Heart left ventricle (tissue), 16 donors: Measurements from ENCODE around the gene STX8. TPM values are rescaled to one million over a fixed set of nuclear protein-coding genes. Genes with fewer than 3 reads are reported as not detected.

ENCODE experiments used
- ATAC-seq, 4 donors: fragments of 200-7000 bp; cut with Tn5 transposase; one replicate each; pipeline ENCODE4 v1.9.1; 2020 to 2022; ENCODE audit warnings: moderate library complexity in 4 of 4, mild to moderate bottlenecking in 3 of 4, moderate number of reproducible peaks in 1 of 4
- DNase-seq, 5 donors: peaks; one replicate each; pipeline ENCODE4 v3.0.0-alpha.2; 2020
- H3K27ac ChIP-seq, 12 donors: fragments of 200-600 bp; sonication (generic) in 4 of 12; one replicate each; pipeline versions ENCODE4 v1.5.0 to v1.8.0; 2016 to 2022; ENCODE audit warnings: mild to moderate bottlenecking in 2 of 12
- H3K27me3 ChIP-seq, 9 donors: fragments of 200-600 bp; sonication (generic) in 2 of 9; one replicate each; pipeline versions ENCODE4 v1.5.1 to v1.8.0; 2016 to 2022; ENCODE audit warnings: mild to moderate bottlenecking in 3 of 9
- H3K36me3 ChIP-seq, 9 donors: fragments of 200-600 bp; sonication (generic) in 2 of 9; one replicate each; pipeline versions ENCODE4 v1.5.0 to v1.8.0; 2018 to 2022; ENCODE audit warnings: mild to moderate bottlenecking in 2 of 9
- H3K4me1 ChIP-seq, 12 donors: fragments of 200-600 bp; sonication (generic) in 4 of 12; one replicate each; pipeline versions ENCODE4 v1.5.0 to v1.8.0; 2016 to 2022; ENCODE audit warnings: mild to moderate bottlenecking in 3 of 12
- H3K4me3 ChIP-seq, 12 donors: fragments of 200-600 bp; sonication (generic) in 4 of 12; one replicate each; pipeline versions ENCODE4 v1.5.0 to v1.8.0; 2017 to 2022; ENCODE audit warnings: mild to moderate bottlenecking in 9 of 12, moderate library complexity in 4 of 12
- H3K9me3 ChIP-seq, 12 donors: fragments of 200-600 bp; sonication (generic) in 4 of 12; one replicate each; pipeline versions ENCODE4 v1.5.0 to v1.8.0; 2016 to 2022; ENCODE audit warnings: mild to moderate bottlenecking in 1 of 12
- POLR2A ChIP-seq, 2 donors: fragments of 450-650 bp; IDR thresholded peaks; one replicate each; pipeline ENCODE4 v1.6.1; 2017; ENCODE audit warnings: antibody characterized with exemption in 2 of 2, mild to moderate bottlenecking in 2 of 2, moderate library complexity in 2 of 2
- WGBS, 4 donors: extraction: QIAGEN DNeasy Blood & Tissue Kit in 2 of 4; methylation state at CpG; one replicate each; pipeline versions ENCODE4 v1.1.5 to v1.1.7; 2013 to 2018; 5-methylcytosine and 5-hydroxymethylcytosine counted together
- intact Hi-C, 10 donors: fragments of 100-400 bp; cut with DNase I; formaldehyde crosslinking; loops; one replicate each; pipeline versions ENCODE4 v1.11.1 to v1.14.2; 2022
- polyA plus RNA-seq, 2 donors: library from polyadenylated mRNA; stranded (reverse); fragments of 200-250 nt; gene quantifications; one replicate each; pipeline ENCODE4 v1.2.3, GENCODE V29; 2013
- total RNA-seq, 9 donors: library from RNA; depleted of rRNA in 2 of 9; stranded (reverse); fragments of >200 nt in 2 of 9; fragmentation: NEBNext Ultra II Directional in 3 of 9; extraction: Animal tissue kit (Norgen Biotek cat#: 25700) in 3 of 9; gene quantifications; one replicate each; pipeline versions ENCODE4 v1.1.0 to v1.2.4, GENCODE V29; 2016 to 2023
- TF ChIP-seq, protein P1 (sequence below), 12 donors: fragments of 200-600 bp; sonication (generic) in 4 of 12; IDR thresholded peaks; one replicate each; pipeline versions ENCODE4 v1.5.0 to v1.8.0; 2018 to 2022; ENCODE audit warnings: antibody characterized with exemption in 12 of 12, mild to moderate bottlenecking in 5 of 12
- donor health status: ischemic (EF 13 %, LVEDD 7.1; RV severe dilation, severe dysfunction).
- donor health status: healthy with polysubstance abuse.
- donor health status: DM: no; HTN: yes; CAD: no.
- donor health status: DM: no; HTN: no; CAD: no.
- donor health status: ischemic (EF 25% LVEDD 6.9; RV normal size, moderate dysfunction).
- donor health status: ischemic (EF 25% LVEDD 5.7; RV mildly dilated, moderate dysfunction).
- donor health status: healthy.
- donor health status: DM: yes; HTN: yes; CAD: no.
- donor health status: ischemic (EF 35%, LVEDD 5.7; RV mildly dilated, moderate dysfunction).
- donor health status: nonischemic (EF 11% LVEDD 7.7; RV severe dilation, severe dysfunction).
- donor health status: DM: yes; HTN: yes; CAD: no.
- donor health status: PGD.
- donor health status: ischemic (EF 29% LVEDD 5.4; RV normal size, mild dysfunction).
- donor health status: nonischemic (EF 23%, LVEDD 6.1; RV moderate dilation, normal function).

The STX8 gene
- total and polyA plus RNA-seq, 11 donors: 43.2 to 86.0 (median 62.3) TPM

DNA sequence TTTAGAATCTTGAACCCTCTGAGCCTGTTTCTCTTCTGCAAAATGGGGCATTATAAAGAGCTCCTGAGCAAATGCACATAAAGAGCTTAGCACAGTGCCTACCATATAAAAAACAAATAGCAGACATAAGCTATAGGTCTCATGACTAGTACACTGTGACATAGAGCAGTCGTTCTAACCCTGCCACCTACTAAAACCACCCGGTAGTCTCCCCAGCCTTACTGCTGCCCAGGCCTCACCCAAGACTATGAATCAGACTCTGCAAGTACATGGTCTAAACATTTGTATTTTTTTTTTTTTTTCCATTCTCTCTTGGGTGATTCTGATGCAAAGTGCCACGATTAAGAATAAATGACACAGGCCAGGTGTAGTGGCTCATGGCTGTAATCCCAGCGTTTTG is 33.9 kb downstream of the STX8 start:
- Histone ChIP-seq H3K4me1 (no peaks in the 10 kb centered on the region), H3K9me3 (no peaks in the 10 kb centered on the region), H3K4me3 (no peak overlapping the region), H3K27ac (no peak overlapping the region), H3K36me3 (peaks cover 0 to 16% (median 0%) of the 10 kb centered on the region in 9 donors), H3K27me3 (no peaks in the 10 kb centered on the region)
- DNase-seq (no peak), ATAC-seq (no peak)
- WGBS, 4 donors: 96 to 97% (median 97%) methylated on average over 4 of the region's 4 CpGs
- TF ChIP-seq POLR2A (IDR thresholded peaks at IDR 0.05): no peak
- TF ChIP-seq, protein P1, sequence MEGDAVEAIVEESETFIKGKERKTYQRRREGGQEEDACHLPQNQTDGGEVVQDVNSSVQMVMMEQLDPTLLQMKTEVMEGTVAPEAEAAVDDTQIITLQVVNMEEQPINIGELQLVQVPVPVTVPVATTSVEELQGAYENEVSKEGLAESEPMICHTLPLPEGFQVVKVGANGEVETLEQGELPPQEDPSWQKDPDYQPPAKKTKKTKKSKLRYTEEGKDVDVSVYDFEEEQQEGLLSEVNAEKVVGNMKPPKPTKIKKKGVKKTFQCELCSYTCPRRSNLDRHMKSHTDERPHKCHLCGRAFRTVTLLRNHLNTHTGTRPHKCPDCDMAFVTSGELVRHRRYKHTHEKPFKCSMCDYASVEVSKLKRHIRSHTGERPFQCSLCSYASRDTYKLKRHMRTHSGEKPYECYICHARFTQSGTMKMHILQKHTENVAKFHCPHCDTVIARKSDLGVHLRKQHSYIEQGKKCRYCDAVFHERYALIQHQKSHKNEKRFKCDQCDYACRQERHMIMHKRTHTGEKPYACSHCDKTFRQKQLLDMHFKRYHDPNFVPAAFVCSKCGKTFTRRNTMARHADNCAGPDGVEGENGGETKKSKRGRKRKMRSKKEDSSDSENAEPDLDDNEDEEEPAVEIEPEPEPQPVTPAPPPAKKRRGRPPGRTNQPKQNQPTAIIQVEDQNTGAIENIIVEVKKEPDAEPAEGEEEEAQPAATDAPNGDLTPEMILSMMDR (IDR thresholded peaks at IDR 0.05): no peak
- intact Hi-C loops: no loop called here

DNA sequence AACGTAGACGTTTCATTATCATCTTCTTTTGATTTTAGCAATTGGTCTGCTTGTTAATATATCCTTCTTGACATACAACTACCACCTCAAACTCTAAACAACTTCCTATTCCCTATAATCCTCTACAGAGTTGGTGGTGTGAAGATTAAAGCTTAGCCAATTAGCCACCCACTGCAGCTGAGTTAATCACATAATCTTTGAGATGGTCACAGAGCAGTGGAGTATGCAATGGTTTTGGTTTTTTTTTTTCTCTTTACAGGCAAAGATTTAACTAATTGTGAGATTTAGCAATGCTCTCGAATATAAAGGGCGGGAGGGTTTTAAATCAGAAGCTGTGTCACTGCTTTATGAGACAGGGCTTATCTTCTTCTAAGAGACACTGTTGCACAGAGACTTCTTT is 37.0 kb downstream of the STX8 start:
- TF ChIP-seq, protein P1 (IDR thresholded peaks at IDR 0.05): no peak
- no peak for TF ChIP-seq POLR2A (IDR thresholded peaks at IDR 0.05)
- ATAC-seq (no peak), DNase-seq (no peak)
- 75 to 93% (median 93%) methylated on average over 4 of the region's 4 CpGs for WGBS, 4 donors
- Histone ChIP-seq H3K4me1 (peaks cover 0 to 3% (median 0%) of the 10 kb centered on the region in 12 donors), H3K36me3 (peaks cover 0 to 16% (median 0%) of the 10 kb centered on the region in 9 donors), H3K4me3 (no peak overlapping the region), H3K27ac (no peak overlapping the region), H3K9me3 (no peaks in the 10 kb centered on the region), H3K27me3 (no peaks in the 10 kb centered on the region)
- intact Hi-C loops: no loop called here

DNA sequence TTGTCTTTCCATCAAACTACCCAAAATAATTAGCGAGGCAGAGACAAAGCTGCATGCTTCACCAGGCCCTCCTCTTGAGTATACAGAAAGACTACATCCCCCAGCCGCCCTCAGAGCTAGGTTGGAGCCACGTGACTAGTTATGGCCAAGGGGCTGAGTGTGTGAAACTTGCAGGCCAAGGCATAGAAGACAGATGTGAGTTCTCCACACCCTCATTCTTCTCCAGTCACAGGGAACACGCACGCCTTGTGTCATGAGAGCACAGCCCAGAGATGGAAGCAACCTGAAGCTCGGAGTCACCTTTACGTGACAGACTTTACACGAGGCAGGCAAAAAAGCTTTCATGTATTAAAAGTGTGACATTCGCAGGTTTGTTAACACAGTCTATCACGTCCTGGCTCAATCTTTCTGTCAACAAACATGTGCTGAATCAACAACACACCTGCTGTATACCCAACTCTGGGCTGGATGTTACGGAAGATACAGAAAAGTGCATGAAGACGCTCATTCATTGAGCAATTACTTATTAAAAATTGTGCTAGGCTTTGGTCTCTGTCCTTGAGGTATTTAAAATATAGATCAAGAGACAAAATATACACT is 38.3 kb downstream of the STX8 start:
- Histone ChIP-seq H3K4me3 (no peak overlapping the region), H3K9me3 (no peaks in the 10 kb centered on the region), H3K36me3 (peaks cover 0 to 16% (median 0%) of the 10 kb centered on the region in 9 donors), H3K27me3 (no peaks in the 10 kb centered on the region), H3K27ac (no peak overlapping the region), H3K4me1 (peaks cover 0 to 3% (median 0%) of the 10 kb centered on the region in 12 donors)
- 92 to 94% (median 93%) methylated on average over 12 of the region's 12 CpGs for WGBS, 4 donors
- DNase-seq: no peak
- intact Hi-C loops: no loop called here
- ATAC-seq: no peak
- no peak for TF ChIP-seq POLR2A (IDR thresholded peaks at IDR 0.05)
- TF ChIP-seq, protein P1 (IDR thresholded peaks at IDR 0.05): no peak

DNA sequence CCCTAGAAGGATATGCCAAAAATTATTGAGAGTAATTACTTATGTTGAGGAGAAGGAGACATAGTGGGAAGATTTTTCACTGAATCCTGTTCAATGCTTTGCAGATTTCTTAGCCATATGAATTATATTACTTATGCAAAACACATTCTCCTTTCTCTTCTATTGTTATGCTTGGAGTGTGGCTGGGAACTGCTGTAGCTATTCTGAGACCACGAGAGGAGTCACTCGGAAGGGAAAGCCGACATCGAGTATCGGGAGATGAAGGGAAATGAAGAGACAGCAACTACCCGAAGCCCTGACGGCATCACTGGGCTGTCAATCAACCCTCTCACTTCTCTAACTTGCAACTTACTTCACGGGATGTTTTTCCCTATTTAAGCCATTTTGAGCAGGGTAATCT is 39.6 kb downstream of the STX8 start:
- H3K27me3 ChIP-seq: no peaks in the 10 kb centered on the region
- TF ChIP-seq, protein P1 (IDR thresholded peaks at IDR 0.05): no peak
- TF ChIP-seq POLR2A (IDR thresholded peaks at IDR 0.05): no peak
- H3K36me3 ChIP-seq: peaks cover 0 to 16% (median 0%) of the 10 kb centered on the region in 9 donors
- WGBS, 4 donors: 85 to 95% (median 88%) methylated on average over 8 of the region's 8 CpGs
- H3K9me3 ChIP-seq: no peaks in the 10 kb centered on the region
- DNase-seq: no peak
- no peak overlapping the region for H3K27ac ChIP-seq
- no peak for ATAC-seq
- intact Hi-C loops: no loop called here
- no peak overlapping the region for H3K4me3 ChIP-seq
- H3K4me1 ChIP-seq: peaks cover 0 to 3% (median 0%) of the 10 kb centered on the region in 12 donors
